GM23338 (cell line): Measurements from ENCODE around the gene NUDC.

Experiments
- CTCF ChIP-seq, 2 experiments: fragments of 200-600 bp in 1 of 2; sonication (generic) in 1 of 2; conservative IDR thresholded peaks; 2 replicates each; pipeline versions ENCODE4 v1.5.1 to v1.6.1; 2016 to 2017; ENCODE audit warnings: antibody characterized with exemption in 2 of 2, low read depth in 2 of 2, mild to moderate bottlenecking in 2 of 2, moderate library complexity in 1 of 2
- EZH2 ChIP-seq: fragments of 200-600 bp; sonication (generic); IDR thresholded peaks from one replicate; pipeline ENCODE4 v1.8.0; 2017; ENCODE audit warnings: antibody characterized with exemption, mild to moderate bottlenecking, low read depth; ENCODE audit not compliant: unreplicated experiment
- EZH2phosphoT487 ChIP-seq: fragments of 200-600 bp; sonication (generic); IDR thresholded peaks from one replicate; pipeline ENCODE4 v1.8.1; 2018; ENCODE audit warnings: antibody characterized with exemption; ENCODE audit not compliant: unreplicated experiment
- NANOG ChIP-seq: IDR thresholded peaks from 2 replicates; pipeline ENCODE4 v1.6.1; 2016; ENCODE audit warnings: antibody characterized with exemption, borderline replicate concordance
- POLR2AphosphoS5 ChIP-seq: IDR thresholded peaks from 2 replicates; pipeline ENCODE4 v1.6.1; 2016; ENCODE audit warnings: antibody characterized with exemption, low read depth
- REST ChIP-seq: IDR thresholded peaks from one replicate; pipeline ENCODE4 v1.6.1; 2018; ENCODE audit warnings: antibody characterized with exemption; ENCODE audit not compliant: unreplicated experiment
- STAT1 ChIP-seq: IDR thresholded peaks from one replicate; pipeline ENCODE4 v1.6.1; 2016; ENCODE audit warnings: antibody characterized with exemption; ENCODE audit not compliant: unreplicated experiment

GRCh38 chr1:26981146-26981846 lies 59.8 kb downstream of the NUDC start:
- TF ChIP-seq CTCF (conservative IDR thresholded peaks at IDR 0.05; ENCODE audit: low read depth in 2 of 2) (no peak), EZH2phosphoT487 (no peak), EZH2 (no peak), REST (no peak), NANOG (no peak), POLR2AphosphoS5 (no peak), STAT1 (no peak)
